ENCODE measurements around the gene RNF123. TPM values are rescaled to one million over a fixed set of nuclear protein-coding genes. Genes with fewer than 3 reads are reported as not detected.

Gene RNF123
- total RNA-seq, 1 experiment from 2014 or later, result 71.9 TPM

- ChIA-PET CTCF (no interaction called here), RAD21 (ENCODE audit: low non-redundant PET in 1 of 2, low total read pairs in 2 of 2, uncharacterized antibody in 2 of 2, unreplicated experiment in 2 of 2) (no interaction called here), POLR2A (no interaction called here)
- Histone ChIP-seq H3K36me3 (ENCODE audit: control insufficient read depth in 1 of 2, insufficient read depth in 2 of 2, low read length in 2 of 2) (no peaks in the 10 kb centered on the region), H3K4me1 (ENCODE audit: control insufficient read depth in 1 of 2, insufficient read depth in 2 of 2, low read length in 2 of 2) (peaks cover 4 to 17% of the 10 kb centered on the region in 2 experiments; a peak in 2 of 4 replicates), H3K9ac (ENCODE audit: low read length) (no peak overlapping the region), H4K20me1 (ENCODE audit: insufficient read depth) (no peaks in the 10 kb centered on the region), H3K4me2 (ENCODE audit: low read length) (no peak overlapping the region), H3K9me2 (ENCODE audit: insufficient read depth) (no peaks in the 10 kb centered on the region), H2AFZ (ENCODE audit: low read depth, low read length, poor library complexity, severe bottlenecking) (no peak overlapping the region), H3K4me3 (replicated peaks in 1 of 2; ENCODE audit: low read depth in 1 of 2, low read length in 2 of 2) (no peak overlapping the region), H3K79me2 (ENCODE audit: insufficient read depth, low read length) (no peaks in the 10 kb centered on the region), H3K27me3 (ENCODE audit: insufficient read depth, low read length) (no peaks in the 10 kb centered on the region), H3K9me3 (ENCODE audit: control insufficient read depth in 1 of 2, insufficient read depth in 1 of 2, low read depth in 1 of 2, low read length in 2 of 2) (no peaks in the 10 kb centered on the region), H3K27ac (ENCODE audit: low read depth, low read length) (no peak overlapping the region)
- no peak for ATAC-seq
- intact Hi-C loops (cut with micrococcal nuclease), result no loop called here
- DNase-seq (ENCODE audit: low read depth, low spot score), result no peak
- TF ChIP-seq ZFX (IDR thresholded peaks at IDR 0.05), result no peak
- TF ChIP-seq EZH2 (IDR thresholded peaks at IDR 0.05), result no peak
- no peak for TF ChIP-seq SRF (IDR thresholded peaks at IDR 0.05; ENCODE audit: low read depth)
- BruUV-seq (replicated peaks), result no TSS peak
Observed at GRCh38 chr3:49648354-49649019, 40.9 kb upstream of the RNF123 start.

GRCh38 chr3:49649576-49649975, 39.8 kb upstream of the RNF123 start:
- H3K36me3 ChIP-seq (ENCODE audit: control insufficient read depth in 1 of 2, insufficient read depth in 2 of 2, low read length in 2 of 2), result no peaks in the 10 kb centered on the region
- CTCF ChIA-PET, result no interaction called here
- no TSS peak for BruUV-seq (replicated peaks)
- H3K4me3 ChIP-seq (replicated peaks in 1 of 2; ENCODE audit: low read depth in 1 of 2, low read length in 2 of 2), result no peak overlapping the region
- H2AFZ ChIP-seq (ENCODE audit: low read depth, low read length, poor library complexity, severe bottlenecking), result no peak overlapping the region
- H3K27ac ChIP-seq (ENCODE audit: low read depth, low read length), result no peak overlapping the region
- no peak for ATAC-seq
- no peaks in the 10 kb centered on the region for H3K9me3 ChIP-seq (ENCODE audit: control insufficient read depth in 1 of 2, insufficient read depth in 1 of 2, low read depth in 1 of 2, low read length in 2 of 2)
- no peaks in the 10 kb centered on the region for H4K20me1 ChIP-seq (ENCODE audit: insufficient read depth)
- no peak for DNase-seq (ENCODE audit: low read depth, low spot score)
- no peaks in the 10 kb centered on the region for H3K79me2 ChIP-seq (ENCODE audit: insufficient read depth, low read length)
- RAD21 ChIA-PET (ENCODE audit: low non-redundant PET in 1 of 2, low total read pairs in 2 of 2, uncharacterized antibody in 2 of 2, unreplicated experiment in 2 of 2), result no interaction called here
- no peak overlapping the region for H3K9ac ChIP-seq (ENCODE audit: low read length)
- POLR2A ChIA-PET, result no interaction called here
- no peak for TF ChIP-seq REST (IDR thresholded peaks at IDR 0.05; ENCODE audit: low read depth)
- no peak for TF ChIP-seq ZBTB33 (IDR thresholded peaks at IDR 0.05; ENCODE audit: extremely low read depth, insufficient replicate concordance, low read length)
- TF ChIP-seq POLR2AphosphoS5 (IDR thresholded peaks at IDR 0.05; ENCODE audit: low read depth, low read length), result no peak
- TF ChIP-seq MAX (IDR thresholded peaks at IDR 0.05), result no peak
- TF ChIP-seq TCF7L2 (IDR thresholded peaks at IDR 0.05; ENCODE audit: borderline replicate concordance, extremely low read depth, insufficient read depth, insufficient read length), result no peak
- no peak for TF ChIP-seq SIN3A (IDR thresholded peaks at IDR 0.05; ENCODE audit: low read depth)
- TF ChIP-seq ATF3 (IDR thresholded peaks at IDR 0.05), result no peak
- no peak for TF ChIP-seq SP1 (IDR thresholded peaks at IDR 0.05; ENCODE audit: low read depth)
- TF ChIP-seq POLR2A (IDR thresholded peaks at IDR 0.05; ENCODE audit: borderline replicate concordance, extremely low read depth, insufficient read depth, insufficient read length), result no peak
- intact Hi-C loops (cut with micrococcal nuclease), result no loop called here
- no peak overlapping the region for H3K4me2 ChIP-seq (ENCODE audit: low read length)
- H3K9me2 ChIP-seq (ENCODE audit: insufficient read depth), result no peaks in the 10 kb centered on the region
- peaks cover 4 to 17% of the 10 kb centered on the region in 2 experiments; a peak in 2 of 4 replicates for H3K4me1 ChIP-seq (ENCODE audit: control insufficient read depth in 1 of 2, insufficient read depth in 2 of 2, low read length in 2 of 2)
- H3K27me3 ChIP-seq (ENCODE audit: insufficient read depth, low read length), result no peaks in the 10 kb centered on the region

All from HCT116 (cell line).